Astrocyte of the spinal cord (primary cell): ENCODE results near the gene VAV2.
A peak's percentile ranks its signal among the peaks of the same experiment; 100 is the strongest.

Experiments
- DNase-seq: peaks from one replicate; pipeline ENCODE4 v3.0.0; 2011; ENCODE audit warnings: low read depth, low spot score
- H3K4me3 ChIP-seq: 2 replicates; pipeline ENCODE4 v1.5.1; 2011; ENCODE audit warnings: low read depth, mild to moderate bottlenecking, low read length, moderate library complexity
- CTCF ChIP-seq: IDR thresholded peaks from 2 replicates; pipeline ENCODE4 v1.5.1; 2012; ENCODE audit warnings: low read depth, mild to moderate bottlenecking, low read length, inconsistent platforms
- in situ Hi-C: cut with HindIII; loops from 2 replicates; pipeline ENCODE4 v1.10.0; 2017; ENCODE audit warnings: low sequenced_read_pairs

The VAV2 gene

GRCh38 chr9:133727876-133728441 is 264.2 kb downstream of the VAV2 start:
- no peak for TF ChIP-seq CTCF
- no peak for DNase-seq
- in situ Hi-C loops: no loop called here
- H3K4me3 ChIP-seq: no peak overlapping the region

- no peak for DNase-seq
- H3K4me3 ChIP-seq: no peak overlapping the region
- in situ Hi-C loops: no loop called here
- no peak for TF ChIP-seq CTCF
These were observed 264.7 kb downstream of the VAV2 start for GRCh38 chr9:133727277-133727875.

- TF ChIP-seq CTCF: peak; percentile 69
- H3K4me3 ChIP-seq: no peak overlapping the region
- DNase-seq: peak; percentile 33
- in situ Hi-C loops: no loop called here
These were observed 265.5 kb downstream of the VAV2 start for GRCh38 chr9:133726401-133727276.

- H3K4me3 ChIP-seq: no peak overlapping the region
- in situ Hi-C loops: no loop called here
- no peak for DNase-seq
- no peak for TF ChIP-seq CTCF
These were observed 266.2 kb downstream of the VAV2 start for GRCh38 chr9:133725886-133726285.

GRCh38 chr9:133718563-133719315 is 273.4 kb downstream of the VAV2 start:
- DNase-seq: no peak
- no peak for TF ChIP-seq CTCF
- no peak overlapping the region for H3K4me3 ChIP-seq
- in situ Hi-C loops: no loop called here
